MV-4-11 (cell line): Measurements from ENCODE around the gene RAI1.
"Not testable (repeated sequence)": the region's sequence is repeated elsewhere in the genome, so short reads cannot be mapped to it uniquely, and the experiment has no call there.

Source experiments
- DNase-seq: peaks from one replicate; lab custom pipeline; 2025; lab: John Stamatoyannopoulos, UW

The RAI1 gene

GRCh38 chr17:17681187-17681743, at the start of gene RAI1:
Gene RAI1 (plus strand): TSS chr17:17681458. CDS start chr17:17792949, 111,491 bp downstream.
- DNase-seq: peak; percentile 47

DNA sequence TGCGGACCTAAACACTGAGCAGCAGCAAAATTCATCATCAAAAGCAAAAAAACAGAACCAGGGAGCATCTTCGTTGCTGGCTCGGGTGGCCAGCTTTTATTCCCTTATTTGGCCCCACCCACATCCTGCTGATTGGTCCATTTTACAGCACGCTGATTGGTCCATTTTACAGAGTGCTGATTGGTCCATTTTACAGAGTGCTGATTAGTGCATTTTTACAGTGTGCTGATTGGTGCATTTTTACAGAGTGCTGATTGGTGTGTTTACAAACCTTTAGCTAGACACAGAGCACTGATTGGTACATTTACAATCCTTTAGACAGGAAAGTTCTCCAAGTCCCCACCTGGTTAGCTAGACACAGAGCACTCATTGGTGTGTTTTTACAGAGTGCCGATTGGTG, 48.6 kb upstream of the RAI1 start:
- DNase-seq: peak; percentile 9

DNA sequence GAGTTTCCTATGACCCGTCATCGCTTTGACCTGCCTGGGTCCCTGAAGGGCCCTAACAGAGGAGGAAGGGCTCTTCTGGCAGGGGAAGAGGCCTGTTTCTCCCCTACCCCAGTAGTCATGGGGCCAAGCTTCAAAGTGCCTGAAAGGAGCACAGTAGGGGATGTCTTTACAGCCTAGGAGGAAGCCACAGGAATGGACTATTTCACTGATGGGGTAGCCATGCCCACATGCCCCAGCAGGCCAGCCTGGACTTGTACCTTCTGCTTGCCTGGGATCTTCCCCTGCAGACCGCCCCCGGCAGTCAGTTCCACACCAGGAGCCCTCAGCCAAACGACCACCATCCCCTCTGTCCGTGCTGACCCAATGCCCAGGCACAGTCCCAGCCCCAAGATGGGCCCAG, 47.9 kb upstream of the RAI1 start:
- DNase-seq: no peak

- no peak for DNase-seq
These were observed 46.1 kb upstream of the RAI1 start for GRCh38 chr17:17635126-17635525.

DNA sequence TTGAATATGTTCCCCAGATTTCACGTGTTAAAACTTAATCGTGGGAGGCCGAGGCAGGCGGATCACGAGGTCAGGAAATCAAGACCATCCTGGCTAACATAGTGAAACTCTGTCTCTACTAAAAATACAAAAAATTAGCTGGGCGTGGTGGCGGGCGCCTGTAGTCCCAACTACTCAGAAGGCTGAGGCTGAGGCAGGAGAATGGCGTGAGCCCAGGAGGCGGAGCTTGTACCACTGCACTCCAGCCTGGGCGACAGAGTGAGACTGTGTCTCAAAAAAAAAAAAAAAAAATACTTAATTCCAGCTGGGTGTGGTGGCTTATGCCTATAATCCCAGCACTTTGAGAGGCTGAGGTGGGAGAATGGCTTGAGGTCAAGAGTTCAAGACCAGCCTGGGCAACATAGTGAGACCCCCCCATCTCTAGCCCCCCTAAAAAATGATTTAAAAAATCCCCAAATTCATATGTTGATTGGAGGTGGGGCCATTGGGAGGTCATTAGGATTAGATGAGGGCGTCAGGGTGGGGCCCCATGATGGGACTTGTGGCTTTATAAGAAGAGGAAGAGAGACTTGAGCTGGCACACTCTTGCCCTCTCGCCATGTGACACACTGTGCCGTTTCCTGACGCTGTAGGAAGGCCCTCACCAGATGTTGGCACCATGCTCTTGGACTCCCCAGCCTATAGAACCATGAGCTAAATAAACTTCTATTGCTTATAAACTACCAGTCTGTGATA, 45.6 kb upstream of the RAI1 start:
- peak; percentile 81 for DNase-seq

DNA sequence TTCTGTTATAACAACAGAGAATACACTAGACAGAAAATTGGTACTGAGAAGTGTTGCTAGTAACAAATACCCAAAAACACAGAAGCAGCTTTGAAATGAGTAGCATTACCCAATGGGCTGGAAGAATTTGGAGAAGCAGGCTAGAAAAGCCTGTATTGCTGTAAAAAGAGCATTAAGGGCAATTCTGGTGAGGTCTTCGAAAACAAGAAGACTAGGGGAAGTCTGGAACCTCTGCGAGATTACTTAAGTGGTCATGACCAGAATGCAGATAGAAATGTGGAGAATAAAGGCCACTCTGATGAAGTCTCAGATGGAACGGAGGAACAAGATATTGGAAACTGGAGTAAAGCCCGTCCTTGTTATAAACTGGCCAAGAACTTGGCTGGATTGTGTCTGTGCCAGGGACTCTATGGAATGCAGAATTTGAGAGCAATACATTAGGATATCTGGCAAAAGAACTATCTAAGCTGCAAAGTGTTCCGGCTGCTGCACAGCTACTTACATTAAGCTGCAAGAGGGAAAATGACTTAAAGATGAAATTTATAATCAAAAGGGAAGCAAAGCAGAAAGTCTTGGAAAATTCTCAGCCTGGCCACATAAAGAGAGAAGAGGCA, 44.9 kb upstream of the RAI1 start:
- no peak for DNase-seq

GRCh38 chr17:17638467-17638866, 42.8 kb upstream of the RAI1 start:
- peak; percentile 12 for DNase-seq

DNA sequence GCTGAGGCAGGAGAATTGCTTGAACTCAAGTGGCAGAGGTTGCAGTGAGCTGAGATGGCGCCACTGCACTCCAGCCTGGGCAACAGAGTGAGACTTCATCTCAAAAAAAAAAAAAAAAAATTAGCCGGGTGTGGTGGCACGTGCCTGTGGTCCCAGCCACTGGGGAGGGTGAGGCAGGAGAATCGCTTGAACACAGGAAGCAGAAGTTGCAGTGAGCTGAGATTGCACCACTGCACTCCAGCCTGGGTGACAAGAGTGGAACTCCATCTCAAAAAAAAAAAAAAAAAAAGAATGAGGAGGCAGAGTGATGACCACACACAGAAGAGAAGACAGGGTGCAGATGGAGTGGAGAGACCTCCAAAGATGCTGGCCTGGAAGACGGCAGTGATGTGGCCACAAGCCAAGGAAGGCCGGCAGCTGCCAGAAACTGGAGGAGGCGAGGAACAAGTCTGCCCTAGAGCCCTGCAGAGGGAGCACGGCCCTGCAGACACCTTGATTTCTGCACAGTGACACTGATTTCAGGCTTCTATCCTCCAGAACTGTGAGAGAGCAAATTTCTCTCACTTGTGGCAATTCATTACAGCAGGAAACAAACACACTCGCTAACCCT, 41.5 kb upstream of the RAI1 start:
- peak; percentile 52 for DNase-seq

DNA sequence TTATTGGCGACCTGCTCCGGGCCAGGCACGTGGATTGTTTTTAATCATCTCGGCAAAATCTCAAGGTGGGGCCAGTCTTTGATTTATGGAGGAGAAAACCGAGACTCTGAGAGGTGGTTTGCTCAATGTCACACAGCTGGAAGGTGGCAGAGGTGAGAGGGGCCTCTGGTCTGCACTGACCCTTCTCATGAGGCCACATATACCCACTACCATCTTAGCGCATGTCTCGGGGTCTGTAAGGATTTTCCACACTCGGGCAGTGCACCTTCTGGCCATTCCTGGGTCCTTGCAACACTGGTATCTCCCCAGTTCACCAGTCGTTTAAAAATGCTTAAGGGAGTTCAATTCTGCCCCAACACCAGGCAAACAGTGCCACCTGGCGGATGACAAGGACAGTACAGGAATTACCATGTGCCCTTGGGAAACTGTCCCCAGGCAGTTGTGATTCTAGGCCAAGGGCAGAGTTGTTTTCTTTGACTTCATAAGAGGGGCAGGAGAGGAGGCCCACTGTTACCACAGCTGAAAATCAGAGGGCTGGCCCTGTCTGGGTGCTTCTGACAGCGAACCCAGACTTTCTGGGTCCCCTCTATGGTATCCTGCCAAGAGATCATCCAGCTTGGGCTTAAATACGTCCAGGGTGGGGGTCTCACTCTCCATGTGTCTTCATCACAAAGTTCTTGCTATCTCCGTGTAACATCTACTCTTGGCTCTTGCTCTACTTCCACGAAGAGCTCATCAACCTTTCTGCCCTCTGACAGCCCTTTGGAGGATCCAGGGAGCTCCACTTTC, 39.4 kb upstream of the RAI1 start:
- peak; percentile 70 for DNase-seq

DNA sequence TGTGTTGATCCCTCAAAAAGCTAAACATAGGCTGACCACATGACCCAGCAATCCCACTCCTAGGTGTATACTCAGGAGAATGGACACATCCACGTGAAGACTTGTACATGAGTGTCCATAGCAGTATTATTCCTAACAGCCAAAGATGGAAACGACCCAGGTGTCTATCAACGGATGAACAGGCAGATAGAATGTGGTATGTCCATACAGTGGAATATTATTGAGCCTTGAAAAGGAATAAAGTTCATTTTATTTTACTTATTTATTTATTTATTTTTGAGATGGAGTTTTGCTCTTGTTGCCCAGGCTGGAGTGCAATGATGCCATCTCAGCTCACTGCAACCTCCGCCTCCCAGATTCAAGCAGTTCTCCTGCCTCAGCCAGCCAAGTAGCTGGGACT, 36.1 kb upstream of the RAI1 start:
- not testable (repeated sequence) for DNase-seq

DNA sequence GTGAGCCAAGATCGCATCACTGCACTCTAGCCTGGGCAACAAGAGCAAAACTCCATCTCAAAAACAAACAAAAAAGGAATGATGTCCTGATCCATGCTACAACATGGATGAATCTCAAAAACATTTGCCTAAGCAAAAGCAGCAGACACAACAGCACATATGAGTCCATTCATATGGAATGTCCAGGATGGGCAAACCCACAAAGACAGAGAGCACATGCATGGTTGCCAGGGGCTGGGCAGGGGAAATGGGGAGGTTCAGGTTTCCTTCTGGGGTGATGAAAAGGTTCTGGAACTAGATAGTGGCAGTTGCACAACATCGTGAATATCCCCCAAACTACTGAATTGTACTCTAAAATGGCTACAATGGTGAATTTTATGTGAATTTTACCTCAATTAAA, 35.3 kb upstream of the RAI1 start:
- DNase-seq: no peak

GRCh38 chr17:17647524-17648178, 33.6 kb upstream of the RAI1 start:
- DNase-seq: no peak

GRCh38 chr17:17648762-17649161, 32.5 kb upstream of the RAI1 start:
- no peak for DNase-seq

GRCh38 chr17:17650959-17651358, 30.3 kb upstream of the RAI1 start:
- no peak for DNase-seq

DNA sequence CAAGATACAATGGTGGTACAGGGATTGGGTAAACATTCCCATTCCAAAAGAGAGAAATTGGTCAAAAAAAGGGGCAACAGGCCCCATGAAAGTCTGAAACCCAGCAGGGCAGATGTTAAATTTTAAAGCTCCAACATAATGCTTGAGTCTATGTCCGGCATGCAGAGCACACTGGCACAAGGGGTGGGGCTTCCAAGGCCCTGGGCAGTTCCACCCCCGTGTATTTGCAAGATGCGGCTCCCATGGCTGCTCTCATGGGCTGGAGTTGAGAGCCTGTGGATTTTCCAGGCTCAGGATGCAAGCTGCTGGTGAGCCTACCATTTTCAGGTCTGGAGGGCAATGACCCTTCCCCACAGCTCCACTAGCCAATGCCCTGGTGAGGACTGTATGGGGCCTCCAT, 27.9 kb upstream of the RAI1 start:
- no peak for DNase-seq

GRCh38 chr17:17659340-17659739, 21.9 kb upstream of the RAI1 start:
- DNase-seq: no peak

DNA sequence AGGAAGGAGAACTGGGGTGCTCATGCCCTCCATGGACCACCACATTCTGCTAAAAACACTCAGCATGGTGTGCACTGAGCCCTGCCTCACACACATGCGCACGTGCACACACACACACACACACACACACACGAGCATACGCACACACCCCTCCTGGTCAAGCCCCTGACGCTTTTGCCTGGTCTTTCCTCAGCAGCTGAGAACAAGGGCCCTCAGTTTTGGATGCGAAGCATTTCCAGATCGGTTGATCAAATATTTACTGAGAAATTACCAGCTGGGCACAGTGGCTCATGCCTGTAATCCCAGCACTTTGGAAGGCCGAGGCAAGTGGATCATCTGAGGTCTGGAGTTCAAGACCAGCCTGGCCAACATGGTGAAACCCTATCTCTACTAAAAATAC, 20.1 kb upstream of the RAI1 start:
- DNase-seq: no peak

GRCh38 chr17:17661834-17662385, 19.3 kb upstream of the RAI1 start:
- DNase-seq: peak; percentile 91

- DNase-seq: peak; percentile 98
These were observed 17.8 kb upstream of the RAI1 start for GRCh38 chr17:17663160-17664063.

DNA sequence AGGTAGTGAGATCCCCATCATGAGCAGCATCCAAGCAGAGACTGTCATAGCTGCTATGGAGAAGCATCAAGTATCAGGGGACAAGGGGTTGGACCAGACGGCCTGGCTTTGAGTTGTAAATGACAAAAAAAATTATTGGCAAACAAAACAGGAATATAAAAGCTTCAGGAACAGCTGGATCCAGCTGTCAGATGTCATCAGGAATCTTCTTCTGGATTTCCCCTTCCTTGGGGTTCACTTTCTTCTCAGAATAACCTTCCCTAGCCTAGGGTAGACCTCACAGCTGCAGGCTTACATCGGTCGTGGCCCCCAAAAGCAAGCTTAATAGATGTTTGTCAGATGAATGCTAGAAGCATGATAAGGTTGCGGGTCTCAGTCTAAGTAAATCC, 17.2 kb upstream of the RAI1 start:
- DNase-seq: no peak
